Neuron (in vitro differentiated cells): ENCODE results near the gene FIBCD1.
"Not testable (repeated sequence)": the region's sequence is repeated elsewhere in the genome, so short reads cannot be mapped to it uniquely, and the experiment has no call there.

Experiments
- H2AFZ ChIP-seq: one replicate; pipeline ENCODE4 v1.6.1; 2013; ENCODE audit warnings: low read depth, mild to moderate bottlenecking, inconsistent platforms, low read length, moderate library complexity
- H3K27me3 ChIP-seq: one replicate; pipeline ENCODE4 v1.6.1; 2013; ENCODE audit warnings: low read length; ENCODE audit not compliant: insufficient read depth
- H3K36me3 ChIP-seq: one replicate; pipeline ENCODE4 v1.6.1; 2013; ENCODE audit warnings: low read length; ENCODE audit not compliant: insufficient read depth
- H3K4me1 ChIP-seq: one replicate; pipeline ENCODE4 v1.6.1; 2013; ENCODE audit warnings: low read length; ENCODE audit not compliant: insufficient read depth
- H3K4me3 ChIP-seq: 2 replicates; pipeline ENCODE4 v1.5.1; 2013; ENCODE audit warnings: mild to moderate bottlenecking, low read length, moderate library complexity
- H3K9me3 ChIP-seq: one replicate; pipeline ENCODE4 v1.6.1; 2013; ENCODE audit warnings: low read length

Gene FIBCD1

DNA sequence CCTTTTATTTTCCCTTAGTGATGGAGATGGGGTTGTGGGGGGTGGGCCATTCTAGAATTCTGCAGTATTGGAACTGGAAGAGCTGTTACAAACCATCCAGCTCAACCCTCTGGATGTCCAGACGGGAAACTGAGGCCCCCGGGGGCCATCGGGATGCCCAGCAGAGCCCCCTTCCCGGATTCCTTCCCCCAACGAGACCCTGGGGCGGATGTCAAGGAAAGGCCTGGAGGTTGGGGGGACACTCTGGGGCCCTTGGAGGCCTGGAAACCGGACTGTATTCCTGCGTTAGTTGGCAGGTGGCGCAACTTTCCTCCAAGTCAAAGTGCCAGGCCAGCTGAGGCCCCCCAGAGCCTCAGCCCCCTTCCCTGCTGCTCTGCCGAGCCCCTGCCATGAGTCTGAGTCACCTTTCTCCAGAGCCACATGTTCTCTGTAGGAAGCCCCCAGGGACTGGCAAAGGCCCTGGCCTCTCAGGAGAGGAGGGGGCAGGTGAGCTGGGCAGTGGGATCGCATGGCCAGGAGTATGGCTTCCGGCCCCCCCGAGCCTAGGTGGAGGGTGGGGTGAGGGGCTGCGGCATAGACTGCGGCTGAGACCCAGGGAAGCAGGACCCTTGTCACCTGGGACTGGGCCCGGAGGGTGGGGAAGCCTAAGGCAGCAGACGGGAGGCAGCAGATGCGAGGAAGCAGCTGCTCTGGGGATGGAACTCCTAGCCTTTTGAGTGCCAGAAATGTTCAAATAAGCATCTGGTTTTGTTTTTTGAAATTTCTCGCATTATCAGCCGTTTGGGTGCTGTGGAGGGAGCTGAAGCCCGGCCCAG is 17.8 kb upstream of the FIBCD1 start:
- Histone ChIP-seq H2AFZ (no peak overlapping the region), H3K4me3 (no peak overlapping the region), H3K27me3 (peaks cover 3% of the 10 kb centered on the region), H3K4me1 (peaks cover 7% of the 10 kb centered on the region), H3K9me3 (no peaks in the 10 kb centered on the region), H3K36me3 (no peaks in the 10 kb centered on the region)

DNA sequence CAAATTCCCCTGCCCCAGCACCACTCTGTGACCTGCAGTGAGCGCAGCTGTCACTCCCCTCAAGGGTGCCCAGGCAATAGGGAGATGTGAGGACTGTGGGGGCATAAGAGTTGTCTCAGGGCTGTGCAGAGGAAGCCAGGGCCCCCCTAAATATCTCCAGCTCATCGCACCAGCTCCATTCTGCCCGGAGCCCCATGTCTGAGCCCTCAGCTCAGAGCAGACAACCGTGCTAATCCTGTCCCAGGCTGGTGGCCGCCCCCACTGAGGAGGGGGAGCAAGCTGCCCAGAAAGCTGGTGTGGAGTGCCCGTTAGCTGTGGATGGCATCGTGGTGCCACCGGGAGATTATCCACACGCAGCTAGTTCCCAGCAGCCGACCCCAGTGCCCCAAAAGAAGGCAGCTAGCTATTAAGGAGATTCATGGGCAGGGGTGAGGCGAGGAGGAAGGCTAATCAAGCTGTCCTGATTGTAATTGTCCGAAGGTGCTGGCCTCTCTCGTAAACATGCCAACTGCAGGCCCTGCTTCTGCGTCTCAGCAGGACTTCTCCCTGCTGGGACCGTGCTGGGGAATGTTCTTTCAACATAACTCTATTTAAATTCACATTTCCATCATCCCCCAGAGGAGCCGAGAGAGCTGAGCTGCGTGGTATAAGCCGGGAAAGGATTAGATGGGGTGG is 17.0 kb upstream of the FIBCD1 start:
- H3K9me3 ChIP-seq, result no peaks in the 10 kb centered on the region
- peaks cover 3% of the 10 kb centered on the region for H3K27me3 ChIP-seq
- H2AFZ ChIP-seq, result no peak overlapping the region
- H3K4me1 ChIP-seq, result peaks cover 7% of the 10 kb centered on the region
- no peak overlapping the region for H3K4me3 ChIP-seq
- no peaks in the 10 kb centered on the region for H3K36me3 ChIP-seq

DNA sequence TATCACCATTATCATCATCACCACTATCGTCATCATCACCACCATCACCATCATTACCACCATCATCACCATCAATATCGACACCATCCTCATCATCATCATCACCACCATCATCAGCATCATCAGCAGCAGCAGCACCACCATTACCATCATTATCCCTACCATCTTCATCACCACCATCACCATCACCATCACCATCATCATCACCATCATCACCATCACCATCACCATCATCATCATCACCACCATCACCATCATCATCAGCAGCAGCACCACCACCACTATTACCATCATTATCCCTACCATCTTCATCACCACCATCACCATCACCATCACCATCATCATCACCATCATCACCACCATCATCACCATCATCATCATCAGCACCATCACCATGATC is 15.9 kb upstream of the FIBCD1 start:
- not testable (repeated sequence) for H3K36me3 ChIP-seq

DNA sequence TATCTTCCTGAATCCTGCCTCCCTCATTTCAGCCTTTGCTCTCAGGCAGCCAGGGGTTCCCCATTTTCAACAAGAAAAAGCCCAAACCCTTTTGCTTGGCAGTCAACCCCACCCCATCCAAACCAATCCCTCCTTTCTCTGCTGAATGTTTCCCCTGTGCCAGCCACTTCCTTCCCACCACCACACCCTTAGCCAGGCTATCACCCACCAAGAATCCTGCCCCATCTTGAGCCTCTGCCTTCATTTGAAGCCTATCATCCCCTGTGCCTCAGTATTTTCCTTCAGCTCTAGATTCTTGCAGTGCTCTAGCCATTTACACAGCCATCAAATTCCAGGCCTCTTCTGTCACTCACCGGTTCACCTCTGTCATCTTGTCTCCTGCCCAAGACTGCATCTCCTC is 15.3 kb upstream of the FIBCD1 start:
- Histone ChIP-seq H3K9me3 (peaks cover 3% of the 10 kb centered on the region), H3K27me3 (peaks cover 3% of the 10 kb centered on the region), H2AFZ (no peak overlapping the region), H3K4me3 (no peak overlapping the region), H3K4me1 (peaks cover 7% of the 10 kb centered on the region), H3K36me3 (no peaks in the 10 kb centered on the region)

More for the DNA sequence above, 15.9 kb upstream of the FIBCD1 start:
- not testable (repeated sequence) for H3K4me3 ChIP-seq, H3K9me3 ChIP-seq, H2AFZ ChIP-seq, H3K27me3 ChIP-seq, H3K4me1 ChIP-seq

DNA sequence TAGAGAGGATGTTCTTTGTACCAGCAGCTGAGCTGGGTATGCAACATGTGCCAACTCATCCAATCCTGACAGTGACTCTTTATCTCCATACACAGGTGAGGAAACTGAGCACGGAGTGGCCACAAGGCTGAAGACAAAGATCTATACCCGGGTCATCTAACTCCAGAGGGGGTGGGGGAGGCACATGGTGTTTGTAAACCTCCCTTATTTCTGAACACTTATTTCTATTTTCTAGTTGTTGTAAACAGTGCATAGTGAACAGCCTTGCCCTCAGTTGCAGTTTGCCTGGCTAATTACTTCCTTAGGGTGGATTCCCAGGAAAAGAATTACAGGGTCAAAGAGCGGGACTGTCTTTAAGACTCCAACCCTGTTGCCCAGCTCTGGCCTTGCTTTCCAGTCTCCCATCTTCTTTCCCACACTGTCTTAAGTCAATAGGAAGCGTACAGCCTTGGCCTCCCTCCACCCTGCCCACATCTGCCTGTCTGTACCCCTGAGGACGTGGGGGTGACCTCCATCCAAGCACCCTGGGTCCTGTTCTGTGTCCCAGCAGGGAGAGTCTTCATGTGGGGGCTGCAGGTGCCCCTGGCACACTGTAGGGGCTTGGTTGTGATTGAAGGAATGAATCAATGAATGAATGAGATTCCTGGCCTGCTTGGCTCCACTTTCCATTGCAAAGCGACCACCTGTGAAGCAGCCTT is 13.2 kb upstream of the FIBCD1 start:
- Histone ChIP-seq H3K4me3 (no peak overlapping the region), H3K36me3 (no peaks in the 10 kb centered on the region), H3K4me1 (peaks cover 7% of the 10 kb centered on the region), H3K27me3 (peaks cover 8% of the 10 kb centered on the region), H3K9me3 (peaks cover 3% of the 10 kb centered on the region), H2AFZ (no peak overlapping the region)

DNA sequence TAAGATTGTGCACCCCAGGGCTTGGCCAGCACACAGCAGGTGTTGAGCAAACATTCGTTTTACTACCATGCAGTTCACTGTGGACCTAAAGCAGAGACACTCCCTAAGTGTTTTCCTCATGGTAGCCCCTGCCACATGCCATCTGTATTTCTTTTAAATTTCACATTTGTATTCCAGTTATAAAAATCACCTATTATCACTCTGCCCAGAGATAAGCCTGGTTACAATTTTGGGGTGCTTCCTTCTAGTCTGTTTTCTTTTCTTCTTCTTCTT is 10.9 kb upstream of the FIBCD1 start:
- Histone ChIP-seq H3K36me3 (no peaks in the 10 kb centered on the region), H3K4me3 (no peak overlapping the region), H3K4me1 (no peaks in the 10 kb centered on the region), H2AFZ (no peak overlapping the region), H3K27me3 (peaks cover 11% of the 10 kb centered on the region), H3K9me3 (peaks cover 3% of the 10 kb centered on the region)

DNA sequence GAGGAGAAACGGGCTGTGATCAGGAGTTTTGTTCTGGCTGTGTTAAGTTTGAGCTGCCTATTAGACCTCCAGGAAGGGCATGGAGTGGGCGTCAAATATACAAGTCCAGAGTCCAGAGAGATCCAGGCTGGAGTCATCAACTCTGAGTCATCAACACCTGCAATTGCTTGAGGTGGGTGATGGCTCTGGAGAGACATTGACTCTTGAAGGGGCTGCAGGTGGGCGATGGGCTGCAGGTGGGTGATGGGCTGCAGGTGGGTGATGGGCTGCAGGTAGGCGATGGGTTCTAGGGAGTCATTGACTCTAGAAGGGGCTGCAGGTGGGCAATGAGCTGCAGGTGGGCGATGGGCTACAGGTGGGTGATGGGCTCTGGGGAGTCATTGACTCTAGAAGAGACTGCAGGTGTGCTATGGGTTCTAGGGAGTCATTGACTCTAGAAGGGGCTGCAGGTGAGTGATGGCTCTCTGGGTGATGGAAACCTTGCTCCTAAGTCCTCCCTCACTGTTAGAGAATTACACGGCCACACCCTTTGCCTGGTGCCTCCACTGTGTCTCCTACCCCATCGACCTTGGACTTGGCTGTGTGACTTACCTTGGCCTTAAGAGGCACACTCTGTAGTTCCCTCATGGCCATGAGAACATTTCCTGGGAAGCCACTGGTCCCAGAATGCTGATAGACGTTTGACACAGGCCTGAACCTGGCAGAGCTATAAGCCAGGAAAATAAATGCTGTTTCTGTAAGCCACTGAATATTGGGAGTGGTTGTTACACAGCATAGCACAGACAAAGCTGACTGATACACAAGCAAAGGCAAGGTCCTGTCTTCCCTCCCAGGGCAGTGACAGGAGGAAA is 10.4 kb upstream of the FIBCD1 start:
- no peak overlapping the region for H2AFZ ChIP-seq
- H3K4me3 ChIP-seq, result no peak overlapping the region
- no peaks in the 10 kb centered on the region for H3K36me3 ChIP-seq
- H3K27me3 ChIP-seq, result peaks cover 16% of the 10 kb centered on the region
- H3K9me3 ChIP-seq, result peaks cover 3% of the 10 kb centered on the region
- no peaks in the 10 kb centered on the region for H3K4me1 ChIP-seq

DNA sequence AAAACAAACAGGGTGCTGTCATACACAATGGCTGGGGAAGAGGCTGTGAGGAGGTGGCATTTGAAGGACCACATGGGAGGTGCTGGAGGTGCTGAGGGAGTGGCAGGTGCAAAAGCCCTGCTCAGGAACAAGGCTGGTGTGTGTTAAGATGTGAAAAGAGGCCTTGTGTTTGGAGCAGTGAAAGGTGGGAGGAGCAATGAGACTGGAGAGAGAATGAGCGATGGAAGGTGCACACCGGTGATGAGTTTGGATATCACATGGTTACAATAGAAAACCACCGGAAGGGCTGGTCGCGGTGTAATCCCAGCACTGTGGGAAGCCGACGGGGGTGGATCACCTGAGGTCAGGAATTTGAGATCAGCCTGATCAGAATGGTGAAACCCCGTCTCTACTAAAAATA is 9.2 kb upstream of the FIBCD1 start:
- peaks cover 20% of the 10 kb centered on the region for H3K27me3 ChIP-seq

DNA sequence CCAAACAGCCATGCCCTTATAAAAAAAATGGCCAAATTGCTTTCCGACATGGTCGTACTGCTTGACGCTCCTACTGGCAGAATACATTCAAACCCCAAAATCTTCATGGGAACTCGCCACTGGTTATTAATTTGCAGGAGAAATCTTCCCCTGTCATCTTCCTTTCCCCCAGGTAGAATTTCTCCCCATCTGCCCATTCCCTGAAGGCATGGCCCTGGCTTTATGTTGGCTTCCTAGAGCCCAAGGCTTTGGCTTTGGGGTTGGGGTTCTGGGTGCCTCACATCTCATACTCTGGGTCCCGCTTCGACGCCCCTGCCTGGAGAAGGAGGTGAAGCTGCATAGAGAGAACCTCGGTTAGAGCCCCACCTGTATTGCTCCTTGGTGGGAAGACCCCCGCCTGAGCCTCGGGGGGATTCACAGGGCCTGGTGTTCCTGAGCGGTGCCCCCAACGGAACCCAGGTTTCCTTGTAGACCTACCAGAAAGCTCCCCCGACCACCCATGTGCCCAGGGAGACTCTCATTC is 8.6 kb upstream of the FIBCD1 start:
- Histone ChIP-seq H3K4me1 (no peaks in the 10 kb centered on the region), H3K9me3 (peaks cover 3% of the 10 kb centered on the region), H3K36me3 (no peaks in the 10 kb centered on the region), H3K4me3 (no peak overlapping the region), H3K27me3 (peaks cover 24% of the 10 kb centered on the region), H2AFZ (no peak overlapping the region)

More for the DNA sequence above, 9.2 kb upstream of the FIBCD1 start:
- H3K9me3 ChIP-seq, result peaks cover 3% of the 10 kb centered on the region
- H3K4me3 ChIP-seq, result no peak overlapping the region
- H3K36me3 ChIP-seq, result no peaks in the 10 kb centered on the region
- no peaks in the 10 kb centered on the region for H3K4me1 ChIP-seq
- H2AFZ ChIP-seq, result no peak overlapping the region

DNA sequence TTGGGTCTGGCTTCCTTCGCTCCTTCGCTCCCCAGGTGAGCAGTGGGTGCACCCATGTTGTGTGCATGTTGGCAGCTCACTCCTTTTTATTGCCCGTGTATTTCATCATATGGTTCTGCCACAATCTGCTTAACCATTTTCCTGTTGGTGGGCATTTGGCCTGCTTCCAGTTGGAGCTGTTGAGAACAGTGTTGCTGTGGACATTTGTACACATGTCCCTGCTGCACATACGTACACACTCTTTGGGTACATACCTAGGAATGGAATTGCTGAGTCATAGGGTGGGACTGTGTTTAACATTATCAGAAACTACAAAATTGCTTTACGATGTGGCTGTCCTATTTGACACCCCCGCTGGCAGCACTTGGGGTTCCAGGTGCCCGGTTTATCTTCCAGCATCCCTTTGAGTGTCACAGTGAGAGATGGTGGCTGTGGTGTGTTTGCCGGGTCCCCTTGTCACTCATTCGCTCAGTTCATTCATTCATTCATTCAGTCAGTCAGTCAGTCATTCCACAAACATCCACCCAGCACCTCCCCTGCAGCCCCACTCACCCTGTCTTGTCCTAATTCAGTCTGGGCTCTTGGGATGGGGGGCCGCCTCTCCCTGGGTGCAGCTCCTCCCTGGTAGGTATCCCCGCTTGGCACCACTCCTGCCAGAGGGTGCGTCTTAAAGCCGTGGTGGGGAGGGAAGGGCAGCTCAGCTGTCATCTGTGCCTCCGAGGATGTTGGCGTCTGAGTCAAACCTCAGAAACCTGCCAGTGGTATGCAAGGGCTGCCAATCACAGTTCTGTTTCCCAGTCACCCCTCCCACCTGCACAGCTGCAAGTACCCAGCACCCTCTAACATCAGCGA is 7.9 kb upstream of the FIBCD1 start:
- Histone ChIP-seq H3K36me3 (no peaks in the 10 kb centered on the region), H2AFZ (no peak overlapping the region), H3K4me1 (no peaks in the 10 kb centered on the region), H3K9me3 (peaks cover 3% of the 10 kb centered on the region), H3K27me3 (peaks cover 25% of the 10 kb centered on the region), H3K4me3 (no peak overlapping the region)

DNA sequence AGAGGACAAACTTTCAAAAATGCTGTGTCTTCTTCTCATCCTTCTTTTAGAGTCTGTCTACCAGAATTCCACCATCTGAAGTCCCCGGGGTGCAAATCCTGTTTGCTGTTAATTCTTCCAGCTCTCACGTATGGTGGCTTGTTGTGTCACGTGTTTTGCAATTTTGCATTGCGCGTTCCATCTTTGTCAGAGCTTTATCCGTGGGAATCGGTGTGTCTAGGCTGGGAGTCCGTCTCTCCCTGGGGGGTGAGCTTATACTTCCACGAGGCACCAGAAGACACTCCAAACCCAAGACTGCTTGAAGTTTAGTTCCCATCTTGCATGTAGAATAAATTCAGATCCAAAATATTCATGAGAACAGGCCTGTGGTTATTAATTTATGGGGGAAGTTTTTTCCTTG is 6.1 kb upstream of the FIBCD1 start:
- H3K4me3 ChIP-seq, result no peak overlapping the region
- H3K36me3 ChIP-seq, result no peaks in the 10 kb centered on the region
- no peak overlapping the region for H2AFZ ChIP-seq
- no peaks in the 10 kb centered on the region for H3K4me1 ChIP-seq
- H3K9me3 ChIP-seq, result peaks cover 3% of the 10 kb centered on the region
- peaks cover 41% of the 10 kb centered on the region for H3K27me3 ChIP-seq

DNA sequence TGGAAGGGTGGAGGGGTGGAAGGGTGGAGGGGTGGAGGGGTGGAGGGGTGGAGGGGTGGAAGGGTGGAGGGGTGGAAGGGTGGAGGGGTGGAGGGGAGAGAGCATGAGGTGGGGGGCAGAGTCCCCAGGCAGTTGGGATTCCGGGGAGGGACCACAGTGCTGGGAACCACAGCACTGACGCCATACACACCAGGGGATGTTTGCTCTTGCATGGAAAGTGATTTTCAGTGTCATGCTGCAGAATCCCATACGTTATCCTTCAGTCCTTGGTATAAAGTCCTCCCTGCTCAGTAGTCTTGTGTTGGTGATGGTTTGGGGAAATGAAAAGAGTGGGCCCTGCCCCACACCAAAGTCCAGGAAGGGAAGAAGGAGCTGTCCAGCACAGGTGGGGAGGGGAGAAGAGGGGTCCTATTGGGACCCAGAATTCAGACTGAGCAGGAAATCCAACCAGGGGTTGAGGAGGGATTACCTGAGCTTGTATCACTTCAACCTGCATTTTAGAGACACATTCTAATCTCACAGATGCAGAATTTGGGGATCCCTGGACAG is 5.5 kb upstream of the FIBCD1 start:
- H3K9me3 ChIP-seq, result peaks cover 1% of the 10 kb centered on the region
- H3K4me3 ChIP-seq, result no peak overlapping the region
- H3K4me1 ChIP-seq, result no peaks in the 10 kb centered on the region
- no peak overlapping the region for H2AFZ ChIP-seq
- H3K36me3 ChIP-seq, result no peaks in the 10 kb centered on the region
- peaks cover 45% of the 10 kb centered on the region for H3K27me3 ChIP-seq
